ENCODE results near the gene SLC17A8. TPM values are rescaled to one million over a fixed set of nuclear protein-coding genes. Genes with fewer than 3 reads are reported as not detected.

Gene SLC17A8
- total RNA-seq, 1 donor from 2014 or later, result not detected

DNA sequence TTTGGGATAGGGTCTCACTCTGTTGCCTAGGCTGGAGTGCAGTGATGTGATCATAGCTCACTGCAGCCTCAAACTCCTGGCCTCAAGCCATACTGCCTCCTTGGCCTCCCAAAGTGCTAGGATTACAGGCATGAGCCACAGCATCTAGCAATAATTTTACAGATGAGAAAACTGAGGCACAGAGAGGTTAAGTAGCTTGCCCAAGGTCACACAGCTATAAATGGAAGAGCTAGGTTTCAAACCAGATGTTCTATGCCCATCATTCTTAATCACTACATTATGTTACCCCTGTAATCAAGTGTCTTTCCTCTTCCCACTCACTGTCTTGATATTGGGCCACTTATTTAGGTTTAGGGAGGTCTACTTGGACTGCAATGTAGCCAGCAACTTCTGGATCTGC, 3.6 kb downstream of the SLC17A8 start:
- H3K27me3 ChIP-seq (ENCODE audit: control insufficient read depth, insufficient read depth, low read length), result peaks cover 2% of the 10 kb centered on the region
- no peaks in the 10 kb centered on the region for H3K36me3 ChIP-seq (ENCODE audit: control insufficient read depth, insufficient read depth, low read length)
- no peak overlapping the region for H3K4me3 ChIP-seq (ENCODE audit: low read depth, low read length)
- TF ChIP-seq, protein P1, sequence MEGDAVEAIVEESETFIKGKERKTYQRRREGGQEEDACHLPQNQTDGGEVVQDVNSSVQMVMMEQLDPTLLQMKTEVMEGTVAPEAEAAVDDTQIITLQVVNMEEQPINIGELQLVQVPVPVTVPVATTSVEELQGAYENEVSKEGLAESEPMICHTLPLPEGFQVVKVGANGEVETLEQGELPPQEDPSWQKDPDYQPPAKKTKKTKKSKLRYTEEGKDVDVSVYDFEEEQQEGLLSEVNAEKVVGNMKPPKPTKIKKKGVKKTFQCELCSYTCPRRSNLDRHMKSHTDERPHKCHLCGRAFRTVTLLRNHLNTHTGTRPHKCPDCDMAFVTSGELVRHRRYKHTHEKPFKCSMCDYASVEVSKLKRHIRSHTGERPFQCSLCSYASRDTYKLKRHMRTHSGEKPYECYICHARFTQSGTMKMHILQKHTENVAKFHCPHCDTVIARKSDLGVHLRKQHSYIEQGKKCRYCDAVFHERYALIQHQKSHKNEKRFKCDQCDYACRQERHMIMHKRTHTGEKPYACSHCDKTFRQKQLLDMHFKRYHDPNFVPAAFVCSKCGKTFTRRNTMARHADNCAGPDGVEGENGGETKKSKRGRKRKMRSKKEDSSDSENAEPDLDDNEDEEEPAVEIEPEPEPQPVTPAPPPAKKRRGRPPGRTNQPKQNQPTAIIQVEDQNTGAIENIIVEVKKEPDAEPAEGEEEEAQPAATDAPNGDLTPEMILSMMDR (IDR thresholded peaks at IDR 0.05; ENCODE audit: insufficient read depth, low read length, poor library complexity, severe bottlenecking), result no peak
- DNase-seq (ENCODE audit: low read depth), result no peak

DNA sequence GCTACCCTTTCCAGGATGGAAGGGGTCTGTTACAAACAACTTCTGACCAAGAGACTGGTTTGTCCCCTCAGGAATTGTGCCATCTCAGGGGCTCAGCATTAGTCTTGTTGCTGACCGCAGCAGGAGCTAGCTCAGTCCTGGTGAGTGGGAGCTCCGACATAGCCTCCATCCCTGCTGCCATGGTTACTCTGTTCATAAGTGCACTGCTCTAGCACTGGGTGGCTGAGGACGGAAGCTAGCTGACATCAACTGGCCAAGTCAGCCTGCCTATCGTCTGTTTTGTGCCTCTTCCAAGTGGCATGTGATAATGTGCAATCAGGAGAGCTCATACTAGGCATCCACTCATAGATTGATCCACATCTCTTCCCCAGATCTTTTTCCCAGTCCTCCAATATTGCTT, 7.5 kb downstream of the SLC17A8 start:
- no peak for DNase-seq (ENCODE audit: low read depth)
- no peaks in the 10 kb centered on the region for H3K36me3 ChIP-seq (ENCODE audit: control insufficient read depth, insufficient read depth, low read length)
- peaks cover 2% of the 10 kb centered on the region for H3K27me3 ChIP-seq (ENCODE audit: control insufficient read depth, insufficient read depth, low read length)
- TF ChIP-seq, protein P1 (IDR thresholded peaks at IDR 0.05; ENCODE audit: insufficient read depth, low read length, poor library complexity, severe bottlenecking), result no peak
- no peak overlapping the region for H3K4me3 ChIP-seq (ENCODE audit: low read depth, low read length)

DNA sequence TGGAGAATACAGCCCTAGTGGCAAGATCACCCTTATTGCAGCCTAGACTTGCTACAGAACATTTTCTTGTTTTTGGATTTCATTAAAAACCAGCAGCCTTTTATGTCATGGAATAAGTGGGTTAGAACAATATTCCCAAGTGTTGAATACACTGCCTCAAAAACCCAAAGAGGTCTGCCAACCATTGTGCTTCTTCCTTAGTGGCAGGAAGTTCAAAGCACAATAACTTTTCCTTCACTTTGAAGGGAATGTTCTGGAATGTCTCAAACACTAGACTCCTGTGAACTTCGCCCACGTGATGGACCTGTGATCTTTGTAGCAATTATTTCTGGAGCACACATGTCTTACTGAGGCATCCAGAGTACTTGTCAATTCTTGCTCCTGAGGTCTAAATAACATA, 8.5 kb downstream of the SLC17A8 start:
- Histone ChIP-seq H3K27me3 (ENCODE audit: control insufficient read depth, insufficient read depth, low read length) (peaks cover 2% of the 10 kb centered on the region), H3K4me3 (ENCODE audit: low read depth, low read length) (no peak overlapping the region), H3K36me3 (ENCODE audit: control insufficient read depth, insufficient read depth, low read length) (no peaks in the 10 kb centered on the region)
- no peak for DNase-seq (ENCODE audit: low read depth)
- TF ChIP-seq, protein P1 (IDR thresholded peaks at IDR 0.05; ENCODE audit: insufficient read depth, low read length, poor library complexity, severe bottlenecking), result no peak

DNA sequence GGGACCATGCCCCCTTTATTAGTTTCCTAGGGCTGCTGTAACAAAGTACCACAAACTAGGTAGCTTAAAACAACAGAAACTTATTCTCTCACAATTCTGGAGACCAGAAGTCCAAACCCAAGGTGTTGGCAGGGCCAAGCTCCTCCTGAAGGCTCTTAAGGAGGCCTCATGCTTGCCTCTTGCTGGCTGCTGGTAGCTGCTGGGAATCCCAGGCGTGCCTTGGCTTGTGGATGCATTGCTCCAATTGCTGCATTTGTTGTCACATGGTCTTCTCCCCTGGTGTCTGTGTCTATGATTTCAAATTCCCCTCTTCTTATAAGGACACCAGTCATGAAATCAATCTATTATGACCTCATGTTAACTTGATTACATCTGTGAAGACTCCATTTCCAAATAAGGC, 11.2 kb downstream of the SLC17A8 start:
- no peak for DNase-seq (ENCODE audit: low read depth)
- Histone ChIP-seq H3K4me3 (ENCODE audit: low read depth, low read length) (no peak overlapping the region), H3K36me3 (ENCODE audit: control insufficient read depth, insufficient read depth, low read length) (no peaks in the 10 kb centered on the region), H3K27me3 (ENCODE audit: control insufficient read depth, insufficient read depth, low read length) (peaks cover 2% of the 10 kb centered on the region)
- TF ChIP-seq, protein P1 (IDR thresholded peaks at IDR 0.05; ENCODE audit: insufficient read depth, low read length, poor library complexity, severe bottlenecking), result no peak

DNA sequence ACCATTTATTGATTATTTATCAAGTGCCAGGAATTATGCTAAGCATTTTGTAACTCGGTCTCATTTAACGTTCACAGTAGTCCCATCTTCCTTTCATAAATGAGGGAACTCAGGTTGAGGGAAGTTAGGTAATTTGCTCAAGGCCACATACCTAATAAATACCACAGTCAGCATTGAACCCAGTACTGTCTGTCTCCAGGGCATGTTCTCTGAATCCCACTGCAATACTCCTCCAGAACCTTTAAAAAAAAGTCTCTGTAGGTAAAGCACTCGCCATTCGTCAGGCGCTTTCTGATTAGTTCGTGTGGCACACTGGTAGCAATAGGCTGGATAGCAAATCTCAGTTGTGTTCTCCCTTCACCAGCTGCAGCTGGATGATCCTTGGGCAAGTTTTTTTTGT, 14.3 kb downstream of the SLC17A8 start:
- H3K4me3 ChIP-seq (ENCODE audit: low read depth, low read length), result no peak overlapping the region
- no peak for DNase-seq (ENCODE audit: low read depth)
- TF ChIP-seq, protein P1 (IDR thresholded peaks at IDR 0.05; ENCODE audit: insufficient read depth, low read length, poor library complexity, severe bottlenecking), result no peak
- H3K27me3 ChIP-seq (ENCODE audit: control insufficient read depth, insufficient read depth, low read length), result no peaks in the 10 kb centered on the region
- H3K36me3 ChIP-seq (ENCODE audit: control insufficient read depth, insufficient read depth, low read length), result no peaks in the 10 kb centered on the region

DNA sequence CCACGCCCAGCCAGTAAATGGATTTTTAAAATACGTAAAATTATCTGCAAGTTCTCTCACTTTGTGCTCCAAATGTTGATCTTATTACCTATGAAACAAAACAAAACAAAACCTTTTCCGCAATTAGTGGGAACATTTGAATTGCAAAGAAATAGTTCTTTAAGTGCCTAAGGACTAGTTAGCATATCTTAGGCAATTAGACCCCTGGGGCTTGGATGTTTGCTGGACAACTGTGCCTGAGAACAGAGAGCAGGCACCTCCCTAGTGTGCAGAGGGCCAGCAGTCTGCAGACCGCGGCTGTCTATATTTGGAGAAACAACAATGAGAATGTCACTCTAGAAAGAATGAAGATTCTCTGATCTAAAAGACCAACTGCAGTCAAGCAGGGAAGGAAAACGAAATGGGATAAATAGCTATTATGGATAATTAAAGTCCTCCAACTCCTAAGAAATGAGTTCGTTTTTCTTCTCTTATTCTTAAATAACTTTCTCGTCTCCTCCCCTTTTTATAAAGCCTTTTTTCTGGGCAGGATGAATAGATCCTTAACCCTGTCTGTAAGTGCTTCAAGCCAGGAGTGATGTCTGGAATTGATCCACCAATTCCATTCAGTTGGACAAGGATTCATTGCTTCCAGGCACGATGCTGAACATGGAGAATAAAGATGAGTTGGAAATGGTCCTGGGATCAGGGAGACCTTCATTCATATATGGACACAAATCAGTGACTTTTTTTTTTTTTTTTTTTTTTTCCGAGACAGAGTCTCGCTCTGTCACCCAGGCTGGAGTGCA, 16.2 kb downstream of the SLC17A8 start:
- Histone ChIP-seq H3K4me3 (ENCODE audit: low read depth, low read length) (no peak overlapping the region), H3K36me3 (ENCODE audit: control insufficient read depth, insufficient read depth, low read length) (no peaks in the 10 kb centered on the region), H3K27me3 (ENCODE audit: control insufficient read depth, insufficient read depth, low read length) (no peaks in the 10 kb centered on the region)
- no peak for DNase-seq (ENCODE audit: low read depth)
- TF ChIP-seq, protein P1 (IDR thresholded peaks at IDR 0.05; ENCODE audit: insufficient read depth, low read length, poor library complexity, severe bottlenecking), result no peak
